B cell (primary cell): Measurements from ENCODE around the gene B3GNT9. TPM values are rescaled to one million over a fixed set of nuclear protein-coding genes. Genes with fewer than 3 reads are reported as not detected.

ENCODE experiments used
- ATAC-seq: fragments of 200-7000 bp; cut with Tn5 transposase; one replicate; pipeline ENCODE4 v1.10.0; 2021; ENCODE audit warnings: low read depth, mild to moderate bottlenecking, moderate number of reproducible peaks, moderate library complexity
- CTCF ChIA-PET: fragments of 350-600 bp; sonication (Branson Sonifier 250); formaldehyde crosslinking; loops from one replicate; lab custom pipeline; 2021; ENCODE audit warnings: antibody characterized with exemption, inconsistent platforms; lab: Charles Lee
- POLR2A ChIA-PET: fragments of 350-600 bp; sonication (Branson Sonifier 250); formaldehyde crosslinking; loops from one replicate; lab custom pipeline; 2021; ENCODE audit warnings: antibody characterized with exemption; lab: Charles Lee
- DNase-seq: peaks from one replicate; pipeline ENCODE4 v3.0.0; 2013
- H2AFZ ChIP-seq: 2 replicates; pipeline ENCODE4 v1.6.1; 2012; ENCODE audit warnings: mild to moderate bottlenecking, low read depth, low read length; ENCODE audit not compliant: insufficient read depth, poor library complexity, severe bottlenecking
- H3K27ac ChIP-seq, 2 donors: 1 replicate in 1 of 2; 2 replicates in 1 of 2; pipeline ENCODE4 v1.5.1; 2012 to 2013; ENCODE audit warnings: low read length in 2 of 2, mild to moderate bottlenecking in 2 of 2, moderate library complexity in 1 of 2
- H3K27me3 ChIP-seq, 4 experiments: fragments of 200-600 bp in 1 of 4; sonication (generic) in 1 of 4; replicated peaks in 1 of 4; 1 replicate in 2 of 4; 2 replicates in 2 of 4; pipeline versions ENCODE4 v1.6.1 to v1.7.0; 2013 to 2016; ENCODE audit warnings: low read length in 3 of 4, mild to moderate bottlenecking in 2 of 4, mixed read lengths in 1 of 4, moderate library complexity in 1 of 4; ENCODE audit not compliant: insufficient read depth in 4 of 4, control insufficient read depth in 3 of 4; ENCODE audit errors: control extremely low read depth in 1 of 4
- H3K36me3 ChIP-seq, 2 experiments: replicated peaks in 1 of 2; 1 replicate in 1 of 2; 2 replicates in 1 of 2; pipeline versions ENCODE4 v1.6.1 to v1.7.1; 2013; ENCODE audit warnings: low read length in 1 of 2; ENCODE audit not compliant: insufficient read depth in 2 of 2, control insufficient read depth in 1 of 2; ENCODE audit errors: control extremely low read depth in 1 of 2, extremely low read depth in 1 of 2
- H3K4me1 ChIP-seq, 2 donors: fragments of 200-600 bp in 1 of 2; sonication (generic) in 1 of 2; 1 replicate in 1 of 2; 2 replicates in 1 of 2; pipeline versions ENCODE4 v1.5.1 to v1.6.1; 2013 to 2017; ENCODE audit warnings: low read length in 2 of 2; ENCODE audit not compliant: control insufficient read depth in 2 of 2, insufficient read depth in 2 of 2
- H3K4me2 ChIP-seq: replicated peaks from 2 replicates; pipeline ENCODE3; 2012; ENCODE audit warnings: mild to moderate bottlenecking, low read depth, low read length; ENCODE audit not compliant: poor library complexity, severe bottlenecking
- H3K4me3 ChIP-seq, 5 experiments: fragments of 200-600 bp in 1 of 5; sonication (generic) in 1 of 5; 1 replicate in 3 of 5; 2 replicates in 2 of 5; pipeline versions ENCODE4 v1.5.1 to v1.7.0; 2011 to 2016; ENCODE audit warnings: low read length in 4 of 5, mild to moderate bottlenecking in 4 of 5, low read depth in 2 of 5, control low read depth in 1 of 5, moderate library complexity in 1 of 5; ENCODE audit not compliant: insufficient read depth in 1 of 5; ENCODE audit errors: control extremely low read depth in 1 of 5, extremely low read depth in 1 of 5
- H3K79me2 ChIP-seq: fragments of 200-600 bp; sonication (generic); one replicate; pipeline ENCODE4 v1.6.0; 2016; ENCODE audit warnings: low read length; ENCODE audit not compliant: control insufficient read depth, insufficient read depth
- H3K9ac ChIP-seq: fragments of 200-600 bp; sonication (generic); 2 replicates; pipeline ENCODE4 v1.6.1; 2017; ENCODE audit warnings: mild to moderate bottlenecking, low read length, moderate library complexity
- H3K9me3 ChIP-seq, 3 donors: one replicate each; pipeline versions ENCODE4 v1.6.1 to v1.7.1; 2013; ENCODE audit warnings: low read length in 2 of 3; ENCODE audit not compliant: control insufficient read depth in 2 of 3, insufficient read depth in 1 of 3; ENCODE audit errors: control extremely low read depth in 1 of 3
- H4K20me1 ChIP-seq: 2 replicates; pipeline ENCODE4 v1.6.0; 2012; ENCODE audit warnings: mild to moderate bottlenecking, low read length; ENCODE audit not compliant: insufficient read depth, control insufficient read depth, poor library complexity, severe bottlenecking
- H3K27ac Mint-ChIP-seq: one replicate; pipeline ENCODE4 v1.8.0; 2021; ENCODE audit warnings: mixed read lengths
- H3K27me3 Mint-ChIP-seq: one replicate; pipeline ENCODE4 v1.8.0; 2021; ENCODE audit warnings: mixed read lengths
- H3K4me1 Mint-ChIP-seq: one replicate; pipeline ENCODE4 v1.8.0; 2021; ENCODE audit warnings: mixed read lengths
- H3K4me3 Mint-ChIP-seq: one replicate; pipeline ENCODE4 v1.8.0; 2021; ENCODE audit warnings: mixed read lengths
- H3K9me3 Mint-ChIP-seq: one replicate; pipeline ENCODE4 v1.8.0; 2022; ENCODE audit warnings: mixed read lengths; ENCODE audit not compliant: insufficient read depth
- CTCF ChIP-seq: fragments of 200-600 bp; IDR thresholded peaks from one replicate; pipeline ENCODE4 v1.8.0; 2022; ENCODE audit warnings: antibody characterized with exemption, mild to moderate bottlenecking
- EZH2 ChIP-seq: IDR thresholded peaks from 2 replicates; pipeline ENCODE4 v1.6.1; 2012; ENCODE audit warnings: borderline replicate concordance, low read depth, mild to moderate bottlenecking, moderate library complexity, low read length; ENCODE audit not compliant: insufficient read depth, poor library complexity, severe bottlenecking
- WGBS: methylation state at CpG from one replicate; pipeline ENCODE4 v1.1.5; 2013; ENCODE audit warnings: missing lambda C conversion rate; ENCODE audit not compliant: insufficient coverage; 5-methylcytosine and 5-hydroxymethylcytosine counted together
- intact Hi-C: fragments of 100-400 bp; cut with micrococcal nuclease; formaldehyde crosslinking; loops from one replicate; pipeline ENCODE4 v1.10.0; 2022
- polyA plus RNA-seq: library from polyadenylated mRNA; depleted of rRNA; stranded (reverse); fragments of >200 nt; gene quantifications from 2 replicates; pipeline ENCODE4 v1.2.3, GENCODE V29; 2012
- total RNA-seq, 2 donors: library from RNA; stranded (reverse); fragments of 120-200 nt in 1 of 2; gene quantifications; 1 replicate in 1 of 2; 2 replicates in 1 of 2; pipeline versions ENCODE4 v1.2.3 to v1.2.4, GENCODE V29; 2013 to 2022

Gene B3GNT9
- total and polyA plus RNA-seq, 2 donors (not counting 1 experiment from before 2014, with no cell fraction given): 1.6 to 2.5 TPM

GRCh38 chr16:67105881-67106280 lies 44.9 kb downstream of the B3GNT9 start:
- WGBS: 90% methylated on average over 3 of the region's 5 CpGs
- H3K27me3 ChIP-seq: no peaks in the 10 kb centered on the region
- no peak overlapping the region for H3K4me3 ChIP-seq
- peaks cover 20 to 29% of the 10 kb centered on the region in 2 donors for H3K4me1 ChIP-seq
- DNase-seq (no peak), ATAC-seq (no peak)
- H3K9ac ChIP-seq: no peak overlapping the region
- H3K4me2 ChIP-seq: no peak overlapping the region
- no peak overlapping the region for H3K4me3 Mint-ChIP-seq
- POLR2A ChIA-PET: no interaction called here
- H3K36me3 ChIP-seq: no peaks in the 10 kb centered on the region
- no peak overlapping the region for H2AFZ ChIP-seq
- CTCF ChIA-PET: interaction anchor here (2.0 kb wide), 1 partner anchor 49 kb away, joined by 12 read pairs; no protein-coding TSS in a partner anchor
- no peaks in the 10 kb centered on the region for H3K9me3 ChIP-seq
- TF ChIP-seq CTCF (no peak), EZH2 (no peak)
- H3K4me1 Mint-ChIP-seq: peaks cover 31% of the 10 kb centered on the region
- H4K20me1 ChIP-seq: peaks cover 9% of the 10 kb centered on the region
- no peaks in the 10 kb centered on the region for H3K9me3 Mint-ChIP-seq
- no peaks in the 10 kb centered on the region for H3K27me3 Mint-ChIP-seq
- peak overlapping the region; percentile 33 for H3K27ac Mint-ChIP-seq
- no peak overlapping the region for H3K27ac ChIP-seq
- intact Hi-C loops: no loop called here
- H3K79me2 ChIP-seq: peaks cover 16% of the 10 kb centered on the region

GRCh38 chr16:67105246-67105645 lies 45.6 kb downstream of the B3GNT9 start:
- no peak overlapping the region for H2AFZ ChIP-seq
- Mint-ChIP-seq H3K27me3 (no peaks in the 10 kb centered on the region), H3K9me3 (no peaks in the 10 kb centered on the region), H3K4me1 (peaks cover 26% of the 10 kb centered on the region), H3K4me3 (no peak overlapping the region), H3K27ac (peak overlapping the region; percentile 72)
- H3K4me3 ChIP-seq: no peak overlapping the region
- H3K9me3 ChIP-seq: no peaks in the 10 kb centered on the region
- H3K36me3 ChIP-seq: peaks cover 0 to under 1% of the 10 kb centered on the region in 2 experiments
- H3K79me2 ChIP-seq: peaks cover 10% of the 10 kb centered on the region
- H3K4me1 ChIP-seq: peaks cover 14 to 22% of the 10 kb centered on the region in 2 donors
- ATAC-seq: no peak
- peak overlapping the region; percentile 49 for H3K4me2 ChIP-seq
- intact Hi-C loops: no loop called here
- POLR2A ChIA-PET: no interaction called here
- TF ChIP-seq EZH2 (no peak), CTCF (no peak)
- peak overlapping the region; percentile 16 for H3K9ac ChIP-seq
- WGBS: 60% methylated on average over 2 of the region's 2 CpGs
- CTCF ChIA-PET: interaction anchor here (2.0 kb wide), 1 partner anchor 50 kb away, joined by 12 read pairs; no protein-coding TSS in a partner anchor
- peak overlapping the region; percentile 40 to 54 for H3K27ac ChIP-seq
- DNase-seq: no peak
- H3K27me3 ChIP-seq: no peaks in the 10 kb centered on the region
- H4K20me1 ChIP-seq: peaks cover 3% of the 10 kb centered on the region
